NCI-H345 (cell line): Measurements from ENCODE around the gene RNF157.

ENCODE experiments used
- DNase-seq: peaks from one replicate; lab custom pipeline; 2025; lab: John Stamatoyannopoulos, UW

The RNF157 gene

DNA sequence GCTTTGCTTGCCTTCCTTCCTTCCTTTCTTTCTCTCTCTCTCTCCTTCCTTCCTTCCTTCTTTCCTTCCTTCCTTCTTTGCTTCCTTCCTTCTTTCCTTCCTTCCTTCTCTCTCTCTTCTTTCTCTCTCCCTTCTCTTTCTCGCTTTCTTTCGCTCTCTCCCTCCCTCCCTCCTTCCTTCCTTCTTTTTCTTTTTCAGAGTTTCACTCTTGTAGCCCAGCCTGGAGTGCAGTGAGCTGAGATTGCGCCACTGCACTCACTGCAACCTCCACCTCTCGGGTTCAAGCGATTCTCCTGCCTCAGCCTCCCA, 117.1 kb downstream of the RNF157 start:
- DNase-seq = no peak

DNA sequence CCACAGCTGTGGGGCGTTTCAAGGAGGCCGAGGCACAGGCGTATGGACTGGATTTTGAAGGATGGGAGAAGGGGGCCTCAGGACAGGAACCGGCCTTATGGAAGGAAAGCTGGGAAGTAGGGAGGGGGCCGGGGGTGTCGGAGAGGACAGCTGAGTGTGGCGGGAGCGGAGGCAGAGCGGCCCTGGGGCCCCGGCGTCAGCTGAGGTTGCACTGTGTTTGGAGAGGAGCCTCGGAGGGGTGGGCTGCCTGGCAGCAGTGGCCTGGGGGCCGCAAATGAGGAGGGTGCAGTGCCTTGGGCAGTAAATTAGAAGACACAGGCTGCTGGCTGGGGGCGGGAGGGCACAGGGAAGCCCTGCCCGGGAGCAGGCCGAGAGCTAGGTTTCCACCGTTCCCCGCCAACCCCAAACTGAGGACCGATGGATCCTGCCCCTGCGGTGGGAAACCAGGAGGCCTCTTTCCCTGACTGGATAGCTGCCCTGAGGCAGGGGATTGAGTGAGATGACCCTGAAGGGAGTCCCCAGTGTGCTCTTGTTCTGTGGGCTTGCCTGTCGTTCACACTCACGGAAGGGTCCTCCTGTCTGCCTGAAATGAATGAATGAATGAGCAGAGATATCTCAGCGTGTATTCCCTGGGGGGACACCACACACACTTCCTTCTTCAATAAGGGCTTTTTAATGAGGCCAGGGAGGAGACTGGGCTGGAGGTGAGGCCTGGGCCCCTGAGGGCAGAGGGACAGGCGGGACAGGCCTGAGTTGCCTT, 117.7 kb downstream of the RNF157 start:
- DNase-seq = no peak

DNA sequence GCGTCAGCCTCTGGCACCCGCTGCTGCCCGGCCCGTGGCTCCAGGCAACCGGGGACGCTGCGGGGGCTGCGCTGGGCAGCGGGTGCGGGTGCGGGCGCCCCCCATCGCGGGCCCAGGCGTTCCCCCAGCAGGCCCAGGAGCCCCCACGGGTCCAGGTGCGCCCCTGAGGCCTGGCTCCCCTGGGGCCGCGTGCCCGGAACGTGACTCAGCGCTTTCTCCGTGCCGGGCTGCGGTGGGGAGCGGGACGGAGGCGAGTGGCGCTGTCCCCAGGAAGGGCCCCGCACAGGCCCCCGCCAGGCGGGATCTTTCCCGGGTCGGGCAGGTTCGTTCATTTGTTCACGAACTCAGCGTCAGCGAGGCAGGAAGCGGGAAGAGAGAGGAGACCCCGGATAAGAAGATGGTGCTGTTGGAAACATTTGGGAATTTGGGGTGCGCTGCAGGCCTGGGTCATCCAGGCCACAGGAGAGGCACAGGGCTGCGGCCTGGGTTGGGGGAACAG, 118.3 kb downstream of the RNF157 start:
- no peak for DNase-seq

DNA sequence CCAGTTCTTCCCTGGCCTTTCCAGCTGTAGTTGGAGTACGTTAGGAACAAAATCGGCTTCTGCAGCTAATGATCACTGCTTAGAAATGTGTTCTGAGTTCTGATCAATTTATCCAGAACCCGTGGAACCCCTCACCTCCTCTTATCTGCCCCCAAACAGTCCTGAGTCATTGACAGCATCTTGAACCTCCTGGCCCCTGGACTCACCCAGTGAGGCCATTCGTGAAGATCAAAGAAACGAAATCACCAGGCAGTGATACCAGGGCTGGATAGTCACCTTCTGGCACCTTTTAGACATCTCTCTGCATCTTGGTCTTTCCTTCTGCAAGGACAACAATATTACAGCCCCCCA, 119.7 kb downstream of the RNF157 start:
- no peak for DNase-seq

DNA sequence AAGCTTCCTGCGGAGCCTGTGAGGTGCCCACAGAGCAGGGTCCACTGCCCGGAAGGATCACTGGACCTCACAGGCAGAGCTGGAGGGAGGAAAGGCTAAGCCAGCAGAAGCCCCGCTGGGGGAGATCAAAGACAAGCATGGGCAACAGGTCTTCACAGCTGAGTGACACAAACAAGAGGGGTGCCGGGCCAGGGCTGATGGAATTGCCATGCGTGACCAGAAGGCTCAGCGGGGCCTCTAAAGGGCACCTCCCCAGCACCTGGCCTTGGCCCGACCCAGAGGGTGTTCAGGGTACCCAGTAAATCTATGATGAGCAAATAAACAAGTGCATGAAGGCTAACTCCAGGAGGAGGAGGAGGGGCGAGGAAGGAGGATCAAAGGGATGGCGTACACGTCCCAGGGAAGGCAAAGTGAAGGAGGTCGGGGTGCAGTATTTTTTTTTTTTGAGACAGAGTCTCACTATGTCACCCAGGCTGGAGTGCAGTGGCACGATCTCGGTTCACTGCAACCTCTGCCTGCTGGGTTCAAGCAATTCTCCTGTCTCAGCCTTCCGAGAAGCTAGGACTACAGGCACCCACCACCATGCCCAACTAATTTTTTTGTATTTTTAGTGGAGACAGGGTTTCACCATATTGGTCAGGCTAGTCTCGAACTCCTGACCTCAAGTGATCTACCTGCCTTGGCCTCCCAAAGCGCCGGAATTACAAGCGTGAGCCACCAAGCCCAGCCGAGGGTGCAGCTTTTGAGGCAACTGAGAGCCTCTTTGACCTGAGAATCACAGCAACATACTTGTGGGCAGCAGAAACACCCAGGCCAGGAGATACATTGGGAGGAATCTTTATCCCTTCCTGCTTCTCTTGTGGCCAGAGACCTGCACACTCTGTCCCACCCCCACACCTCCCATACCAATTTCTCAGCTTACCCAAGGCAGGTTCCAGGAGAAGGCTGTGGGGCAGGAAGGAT, 120.6 kb downstream of the RNF157 start:
- DNase-seq = no peak

GRCh38 chr17:76115138-76115754, 125.0 kb downstream of the RNF157 start:
- DNase-seq = no peak

GRCh38 chr17:76111956-76112355, 128.3 kb downstream of the RNF157 start:
- no peak for DNase-seq

GRCh38 chr17:76107509-76107908, 132.8 kb downstream of the RNF157 start:
- DNase-seq = peak; percentile 12

GRCh38 chr17:76106703-76107102, 133.6 kb downstream of the RNF157 start:
- no peak for DNase-seq

GRCh38 chr17:76104896-76105231, 135.4 kb downstream of the RNF157 start:
- no peak for DNase-seq

DNA sequence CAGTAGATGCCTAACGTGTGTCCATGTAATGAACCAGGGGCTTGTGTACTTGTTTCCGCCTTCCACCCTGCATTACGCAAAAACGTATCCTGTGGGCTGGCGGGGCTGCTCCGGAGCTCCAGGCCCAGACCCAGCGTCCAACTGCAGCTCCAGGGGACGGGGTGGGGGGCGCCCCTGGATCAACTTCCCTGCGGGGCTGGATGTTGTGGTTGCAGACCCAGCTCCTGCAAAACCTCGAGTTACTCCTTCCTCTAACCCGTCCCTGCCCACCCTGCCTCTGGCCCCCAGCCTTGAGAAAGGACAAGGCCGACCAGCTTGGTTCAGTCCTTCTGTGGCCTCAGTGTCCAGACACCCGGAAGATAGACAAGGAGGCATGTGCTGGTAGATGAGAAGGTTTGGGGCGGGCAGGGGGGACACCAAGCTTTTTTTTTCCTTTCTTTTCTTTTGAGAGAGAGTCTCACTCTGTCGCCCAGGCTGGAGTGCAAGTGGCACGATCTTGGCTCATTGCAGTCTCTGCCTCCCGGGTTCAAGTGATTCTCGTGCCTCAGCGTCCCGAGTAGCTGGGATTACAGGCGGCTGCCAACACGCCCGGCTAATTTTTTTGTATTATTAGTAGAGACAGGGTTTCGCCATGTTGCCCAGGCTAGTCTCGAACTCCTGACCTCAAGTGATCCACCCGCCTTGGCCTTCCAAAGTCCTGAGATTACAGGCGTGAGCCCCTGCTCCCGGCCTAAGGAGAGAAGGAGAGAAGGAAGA, 136.0 kb downstream of the RNF157 start:
- no peak for DNase-seq

GRCh38 chr17:76103274-76104139, 136.8 kb downstream of the RNF157 start, which contains the start of gene EXOC7:
Gene EXOC7 (minus strand): TSS chr17:76103787. CDS start chr17:76103692, 95 bp downstream.
- peak; percentile 96 for DNase-seq

DNA sequence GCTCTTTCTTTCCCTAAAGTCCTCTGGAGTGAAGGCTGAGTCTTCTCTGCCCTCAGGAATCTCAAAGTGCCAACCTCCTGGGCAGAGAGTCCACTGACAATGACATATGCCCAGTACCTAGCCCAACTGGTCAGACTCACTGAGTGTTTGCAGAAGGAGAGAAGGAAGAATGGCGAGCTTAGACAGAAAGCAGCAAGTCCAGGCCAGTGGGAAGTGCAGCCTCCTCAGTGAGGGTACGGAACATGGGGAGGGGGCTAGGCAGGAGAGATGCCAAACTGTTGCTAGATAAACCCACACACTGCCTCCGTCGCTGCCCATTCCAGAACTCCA, 137.4 kb downstream of the RNF157 start:
- no peak for DNase-seq

GRCh38 chr17:76097716-76098295, 142.5 kb downstream of the RNF157 start:
- DNase-seq = no peak

- no peak for DNase-seq
Measured at GRCh38 chr17:76095943-76096342, 144.3 kb downstream of the RNF157 start.

- no peak for DNase-seq
Measured at GRCh38 chr17:76094046-76094445, 146.2 kb downstream of the RNF157 start.

DNA sequence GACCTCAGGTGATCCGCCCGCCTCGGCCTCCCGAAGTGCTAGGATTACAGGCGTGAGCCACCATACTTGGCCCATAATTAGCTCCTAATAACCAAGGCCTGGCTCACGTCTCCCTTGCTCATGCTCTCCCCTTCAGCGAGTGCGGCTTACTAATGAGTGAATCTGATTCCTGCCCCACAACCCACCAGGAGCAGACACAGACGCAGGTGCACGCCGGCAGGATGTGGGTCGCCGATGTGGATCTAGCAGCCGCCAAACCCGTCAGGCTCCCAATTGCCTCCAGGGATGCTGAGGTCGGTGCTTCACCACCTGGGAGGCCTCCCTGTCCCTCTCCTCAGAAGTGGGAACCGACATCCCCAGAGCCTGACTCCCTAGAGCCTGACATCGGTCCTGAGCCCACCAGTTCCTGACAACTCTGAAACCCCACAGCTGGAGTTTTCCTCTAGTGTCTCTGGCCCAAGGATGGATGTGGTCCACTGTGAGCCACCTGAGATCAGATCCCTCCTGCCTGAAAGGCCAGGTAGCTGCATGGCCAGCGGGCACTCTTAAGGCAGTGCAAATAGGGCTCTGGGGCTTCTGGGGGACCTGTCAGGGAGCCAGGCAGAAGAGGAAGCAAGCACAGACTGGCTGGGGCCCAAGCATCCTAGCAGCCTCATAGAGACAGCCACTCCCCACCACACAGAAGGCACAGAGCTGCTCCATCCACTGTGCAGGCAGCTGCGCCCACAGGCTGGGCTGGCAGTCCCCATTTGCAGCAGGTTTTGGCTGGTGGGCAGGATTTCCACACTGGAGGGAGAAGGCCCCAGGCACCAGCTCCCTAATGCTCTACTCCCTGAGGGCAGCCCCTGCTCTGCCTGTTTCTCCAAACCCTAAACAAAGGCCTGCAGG, 147.5 kb downstream of the RNF157 start:
- no peak for DNase-seq
